DND-41 (cell line): ENCODE measurements around the gene HM13.

Experiments
- EZH2 ChIP-seq: IDR thresholded peaks from 3 replicates; pipeline ENCODE4 v1.6.1; 2012; ENCODE audit warnings: borderline replicate concordance, low read depth, mild to moderate bottlenecking, moderate library complexity, low read length, inconsistent platforms; ENCODE audit not compliant: severe bottlenecking
- TF ChIP-seq, protein P1 (sequence below): IDR thresholded peaks from 2 replicates; pipeline ENCODE4 v1.5.1; 2012; ENCODE audit warnings: borderline replicate concordance, low read length, moderate library complexity, mild to moderate bottlenecking; ENCODE audit not compliant: poor library complexity, severe bottlenecking; ENCODE audit errors: extremely low read depth

DNA sequence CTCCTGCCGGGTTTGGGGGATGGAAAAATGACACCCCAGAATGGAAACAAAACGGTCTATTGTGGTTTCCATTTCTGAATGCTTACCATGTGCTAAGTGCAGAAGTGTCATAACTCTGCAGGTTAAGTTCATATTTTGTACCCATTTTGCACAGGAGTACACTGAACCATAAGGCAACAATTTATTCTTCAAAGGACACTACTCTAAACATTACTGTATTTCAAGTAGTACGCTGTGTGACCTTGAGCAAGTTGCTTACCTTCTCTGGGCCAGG is 81.1 kb downstream of the HM13 start:
- TF ChIP-seq, protein P1, sequence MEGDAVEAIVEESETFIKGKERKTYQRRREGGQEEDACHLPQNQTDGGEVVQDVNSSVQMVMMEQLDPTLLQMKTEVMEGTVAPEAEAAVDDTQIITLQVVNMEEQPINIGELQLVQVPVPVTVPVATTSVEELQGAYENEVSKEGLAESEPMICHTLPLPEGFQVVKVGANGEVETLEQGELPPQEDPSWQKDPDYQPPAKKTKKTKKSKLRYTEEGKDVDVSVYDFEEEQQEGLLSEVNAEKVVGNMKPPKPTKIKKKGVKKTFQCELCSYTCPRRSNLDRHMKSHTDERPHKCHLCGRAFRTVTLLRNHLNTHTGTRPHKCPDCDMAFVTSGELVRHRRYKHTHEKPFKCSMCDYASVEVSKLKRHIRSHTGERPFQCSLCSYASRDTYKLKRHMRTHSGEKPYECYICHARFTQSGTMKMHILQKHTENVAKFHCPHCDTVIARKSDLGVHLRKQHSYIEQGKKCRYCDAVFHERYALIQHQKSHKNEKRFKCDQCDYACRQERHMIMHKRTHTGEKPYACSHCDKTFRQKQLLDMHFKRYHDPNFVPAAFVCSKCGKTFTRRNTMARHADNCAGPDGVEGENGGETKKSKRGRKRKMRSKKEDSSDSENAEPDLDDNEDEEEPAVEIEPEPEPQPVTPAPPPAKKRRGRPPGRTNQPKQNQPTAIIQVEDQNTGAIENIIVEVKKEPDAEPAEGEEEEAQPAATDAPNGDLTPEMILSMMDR: no peak
- no peak for TF ChIP-seq EZH2
